CD4-positive, CD25-positive, alpha-beta regulatory T cell (primary cell): ENCODE measurements around the gene CLPSL2. TPM values are rescaled to one million over a fixed set of nuclear protein-coding genes. Genes with fewer than 3 reads are reported as not detected.
"Not testable (repeated sequence)": the region's sequence is repeated elsewhere in the genome, so short reads cannot be mapped to it uniquely, and the experiment has no call there.

Experiments used
- ATAC-seq, 2 donors: fragments of 150-1000 bp; cut with Tn5 transposase; one replicate each; pipeline ENCODE4 v1.10.0; 2021; ENCODE audit warnings: low read depth in 2 of 2, moderate number of reproducible peaks in 2 of 2, moderate library complexity in 1 of 2
- DNase-seq, 3 donors: peaks; one replicate each; pipeline versions ENCODE4 v3.0.0 to v3.0.0-alpha.2; 2012 to 2022; ENCODE audit warnings: mixed read lengths in 1 of 3
- H3K27ac ChIP-seq: one replicate; pipeline ENCODE4 v1.7.0; 2013; ENCODE audit warnings: mild to moderate bottlenecking, low read length; ENCODE audit not compliant: insufficient read depth, poor library complexity, severe bottlenecking
- H3K27me3 ChIP-seq: one replicate; pipeline ENCODE4 v1.7.0; 2013; ENCODE audit warnings: low read length; ENCODE audit not compliant: control insufficient read depth, insufficient read depth
- H3K36me3 ChIP-seq: one replicate; pipeline ENCODE4 v1.7.0; 2013; ENCODE audit warnings: mild to moderate bottlenecking, low read length, moderate library complexity; ENCODE audit not compliant: control insufficient read depth, insufficient read depth
- H3K4me1 ChIP-seq: 2 replicates; pipeline ENCODE4 v1.7.0; 2013; ENCODE audit warnings: mild to moderate bottlenecking, low read length; ENCODE audit not compliant: insufficient read depth, control insufficient read depth, poor library complexity, severe bottlenecking
- H3K4me3 ChIP-seq: one replicate; pipeline ENCODE4 v1.7.0; 2013; ENCODE audit warnings: low read depth, mild to moderate bottlenecking, low read length, moderate library complexity
- H3K9me3 ChIP-seq, 2 experiments: 1 replicate in 1 of 2; 2 replicates in 1 of 2; pipeline ENCODE4 v1.7.0; 2013; ENCODE audit warnings: low read length in 2 of 2, mild to moderate bottlenecking in 1 of 2, moderate library complexity in 1 of 2; ENCODE audit not compliant: control insufficient read depth in 2 of 2
- H3K27ac Mint-ChIP-seq, 3 donors: one replicate each; pipeline ENCODE4 v1.8.0; 2020 to 2022; ENCODE audit warnings: mild to moderate bottlenecking in 3 of 3, mixed read lengths in 3 of 3, moderate library complexity in 2 of 3
- H3K27me3 Mint-ChIP-seq: one replicate; pipeline ENCODE4 v1.8.0; 2022; ENCODE audit warnings: mild to moderate bottlenecking, mixed read lengths
- H3K36me3 Mint-ChIP-seq: one replicate; pipeline ENCODE4 v1.8.0; 2020; ENCODE audit warnings: mixed read lengths
- H3K4me1 Mint-ChIP-seq, 4 donors: one replicate each; pipeline ENCODE4 v1.8.0; 2020 to 2022; ENCODE audit warnings: mixed read lengths in 4 of 4, mild to moderate bottlenecking in 1 of 4
- H3K4me3 Mint-ChIP-seq, 4 donors: one replicate each; pipeline ENCODE4 v1.8.0; 2020 to 2022; ENCODE audit warnings: mild to moderate bottlenecking in 4 of 4, mixed read lengths in 4 of 4, moderate library complexity in 3 of 4
- H3K9me3 Mint-ChIP-seq, 7 donors: one replicate each; pipeline ENCODE4 v1.8.0; 2020 to 2022; ENCODE audit warnings: mixed read lengths in 7 of 7, mild to moderate bottlenecking in 3 of 7, moderate library complexity in 2 of 7
- polyA plus RNA-seq, 4 donors: library from polyadenylated mRNA; unstranded; fragments of 300-500 nt; fragmentation: Illumina TruSeq; gene quantifications; one replicate each; pipeline ENCODE4 v1.2.3, GENCODE V29; 2021
- total RNA-seq: library from RNA; stranded (reverse); gene quantifications from one replicate; pipeline ENCODE4 v1.2.3, GENCODE V29; 2022

Gene CLPSL2
- total and polyA plus RNA-seq, 5 donors from 2014 or later = not detected

DNA sequence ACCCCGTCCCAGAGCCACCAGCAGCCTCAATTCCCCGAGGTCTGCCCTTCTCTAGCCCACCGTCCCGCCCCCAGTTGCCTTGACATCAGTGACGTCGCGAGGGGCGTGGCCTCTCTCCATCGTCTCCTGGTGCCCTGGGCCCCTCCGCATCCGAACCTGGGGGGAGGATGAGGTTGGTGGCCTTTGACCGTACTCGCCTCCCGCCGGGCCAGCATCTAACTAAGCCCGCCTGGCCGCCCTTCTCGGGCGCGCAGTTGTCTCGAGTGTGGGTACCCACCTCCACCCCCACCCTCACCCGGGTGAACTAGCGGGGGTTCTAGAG lies 45.0 kb upstream of the CLPSL2 start:
- Histone ChIP-seq H3K27me3 (no peaks in the 10 kb centered on the region), H3K9me3 (no peaks in the 10 kb centered on the region), H3K4me3 (no peak overlapping the region), H3K4me1 (peaks cover 77% of the 10 kb centered on the region), H3K36me3 (no peaks in the 10 kb centered on the region), H3K27ac (peak overlapping the region; percentile 90)
- Mint-ChIP-seq H3K36me3 (no peaks in the 10 kb centered on the region), H3K4me1 (peaks cover 8 to 92% (median 57%) of the 10 kb centered on the region in 4 donors), H3K27me3 (peaks cover 5% of the 10 kb centered on the region), H3K27ac (peak overlapping the region; percentile 89 to 97 (median 95)), H3K4me3 (peak overlapping the region; percentile 85 to 95 (median 90)), H3K9me3 (no peaks in the 10 kb centered on the region)
- ATAC-seq (peak; percentile 28 to 33), DNase-seq (peak; percentile 83 to 91 (median 87))

DNA sequence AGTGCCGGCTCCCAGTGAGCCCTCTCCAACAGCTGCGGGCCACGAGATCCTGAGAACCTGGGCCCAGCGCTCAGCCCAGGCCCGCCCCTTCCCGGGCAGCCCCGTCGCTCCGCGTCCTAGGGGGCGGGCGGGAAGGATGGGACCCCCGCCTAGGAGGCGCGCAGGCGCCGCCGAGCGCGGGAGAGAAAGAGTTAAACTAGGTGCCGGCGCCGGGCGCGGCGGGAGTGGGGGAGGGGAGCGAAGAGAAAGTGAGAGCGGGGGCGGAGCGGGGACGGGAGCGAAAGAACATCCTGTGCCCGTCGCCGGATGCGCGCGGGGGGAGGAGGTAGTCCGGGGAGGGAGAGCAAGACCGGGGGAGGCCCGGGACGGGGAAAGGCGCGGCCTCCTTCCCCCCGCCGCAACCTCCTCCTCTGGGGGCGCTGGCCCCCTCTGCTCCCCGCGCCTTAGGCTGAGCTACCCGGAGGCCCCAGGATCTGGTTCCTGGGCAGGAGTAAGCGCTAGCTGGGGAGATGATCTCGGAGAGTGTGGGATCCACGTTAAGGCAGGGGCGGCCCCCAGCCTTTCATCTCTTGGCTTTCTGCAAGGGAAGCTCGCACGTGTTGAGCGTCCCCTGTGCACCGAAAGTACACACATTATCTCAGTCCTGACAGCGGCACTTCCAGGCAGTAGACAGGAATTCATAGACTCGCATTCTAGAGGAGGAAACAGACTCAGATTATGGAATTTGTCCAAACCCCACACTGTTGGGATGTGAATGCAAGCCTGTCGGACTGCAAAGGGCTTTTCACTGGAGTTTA lies 44.5 kb upstream of the CLPSL2 start:
- Histone ChIP-seq H3K4me1 (peaks cover 74% of the 10 kb centered on the region), H3K9me3 (no peaks in the 10 kb centered on the region), H3K36me3 (no peaks in the 10 kb centered on the region), H3K4me3 (peak overlapping the region; percentile 75), H3K27ac (peak overlapping the region; percentile 90), H3K27me3 (no peaks in the 10 kb centered on the region)
- Mint-ChIP-seq H3K9me3 (no peaks in the 10 kb centered on the region), H3K27me3 (peaks cover 5% of the 10 kb centered on the region), H3K27ac (peak overlapping the region; percentile 95 to 97 (median 95)), H3K4me3 (peak overlapping the region; percentile 85 to 95 (median 90)), H3K36me3 (no peaks in the 10 kb centered on the region), H3K4me1 (peaks cover 2 to 92% (median 53%) of the 10 kb centered on the region in 4 donors)
- DNase-seq = peak; percentile 83 to 95 (median 91)
- peak; percentile 57 to 59 for ATAC-seq

DNA sequence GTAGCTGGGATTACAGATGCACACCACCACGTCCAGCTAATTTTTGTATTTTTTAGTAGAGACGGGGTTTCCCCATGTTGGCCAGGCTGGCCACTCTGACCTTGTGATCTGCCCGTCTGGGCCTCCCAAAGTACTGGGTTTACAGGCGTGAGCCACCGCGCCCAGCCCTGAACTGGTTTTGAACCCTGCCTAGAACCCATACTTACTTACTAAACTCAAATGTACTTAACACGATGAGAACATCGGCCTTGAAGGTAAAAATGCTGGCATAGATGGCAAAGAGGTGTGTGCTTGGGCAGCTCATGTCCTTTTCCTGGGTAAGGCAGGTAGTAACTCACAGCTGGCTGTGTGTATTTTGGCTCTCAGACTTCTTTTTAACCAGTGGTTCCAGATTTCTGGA lies 42.8 kb upstream of the CLPSL2 start:
- Mint-ChIP-seq H3K4me1 (peaks cover 4 to 88% (median 52%) of the 10 kb centered on the region in 4 donors), H3K36me3 (no peaks in the 10 kb centered on the region), H3K27ac (peak overlapping the region; percentile 48 to 95 (median 78)), H3K4me3 (peak overlapping the region in 2 of 4 donors; percentile 35 to 85), H3K27me3 (peaks cover 5% of the 10 kb centered on the region), H3K9me3 (no peaks in the 10 kb centered on the region)
- H3K27me3 ChIP-seq = no peaks in the 10 kb centered on the region
- no peak overlapping the region for H3K4me3 ChIP-seq
- no peak for ATAC-seq
- no peaks in the 10 kb centered on the region for H3K36me3 ChIP-seq
- no peaks in the 10 kb centered on the region for H3K9me3 ChIP-seq
- no peak for DNase-seq
- no peak overlapping the region for H3K27ac ChIP-seq
- H3K4me1 ChIP-seq = peaks cover 64% of the 10 kb centered on the region

DNA sequence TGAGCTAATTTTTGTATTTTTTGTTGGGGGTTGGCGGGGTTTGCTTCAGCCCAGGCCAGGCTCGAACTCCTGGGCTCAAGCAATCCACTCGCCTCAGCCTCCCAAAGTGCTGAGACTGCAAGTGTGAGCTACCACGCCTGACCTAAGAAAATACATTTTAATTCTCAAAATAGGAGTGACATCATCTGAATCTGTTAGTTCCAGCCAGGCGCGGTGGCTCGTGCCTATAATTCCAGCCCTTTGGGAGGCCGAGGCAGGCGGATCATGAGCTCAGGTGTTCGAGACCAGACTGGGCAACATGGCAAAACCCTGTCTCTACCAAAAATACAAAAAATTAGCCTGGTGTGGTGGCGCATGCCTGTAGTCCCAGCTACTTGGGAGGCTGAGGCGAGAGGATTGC lies 42.1 kb upstream of the CLPSL2 start:
- H3K4me1 ChIP-seq = peaks cover 57% of the 10 kb centered on the region
- not testable (repeated sequence) for H3K36me3 Mint-ChIP-seq, DNase-seq, H3K27ac ChIP-seq, ATAC-seq, H3K27ac Mint-ChIP-seq, H3K9me3 Mint-ChIP-seq, H3K4me3 ChIP-seq, H3K27me3 Mint-ChIP-seq, H3K27me3 ChIP-seq, H3K9me3 ChIP-seq, H3K36me3 ChIP-seq
- Mint-ChIP-seq H3K4me3 (peak overlapping the region in 1 of 4 donors; percentile 37), H3K4me1 (peaks cover 4 to 81% (median 46%) of the 10 kb centered on the region in 4 donors)

DNA sequence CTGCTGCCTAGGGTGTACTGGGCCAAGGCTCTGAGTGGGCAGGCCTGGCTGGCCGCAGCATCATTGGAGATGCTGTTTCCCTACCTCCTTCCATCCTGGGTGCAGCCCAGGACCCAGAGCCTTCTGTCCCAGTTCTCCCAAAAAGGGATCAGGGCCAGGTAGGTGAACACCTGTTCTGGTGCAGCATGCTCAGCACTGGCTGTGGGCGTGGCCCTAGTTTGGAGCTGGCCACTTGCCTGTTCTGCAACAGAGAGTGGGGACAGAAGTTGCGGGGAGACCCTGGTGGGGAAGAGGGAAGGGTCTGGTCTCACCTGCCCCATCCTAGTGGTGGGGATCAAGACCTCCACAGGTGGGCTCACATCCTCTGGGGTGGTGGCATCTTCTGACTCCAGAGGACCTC lies 40.9 kb upstream of the CLPSL2 start:
- peak overlapping the region in 1 of 3 donors; percentile 76 for H3K27ac Mint-ChIP-seq
- H3K36me3 Mint-ChIP-seq = no peaks in the 10 kb centered on the region
- Histone ChIP-seq H3K4me3 (no peak overlapping the region), H3K9me3 (no peaks in the 10 kb centered on the region), H3K36me3 (no peaks in the 10 kb centered on the region), H3K27ac (no peak overlapping the region), H3K27me3 (no peaks in the 10 kb centered on the region), H3K4me1 (peaks cover 45% of the 10 kb centered on the region)
- H3K4me3 Mint-ChIP-seq = no peak overlapping the region
- ATAC-seq (no peak), DNase-seq (no peak)
- H3K27me3 Mint-ChIP-seq = peaks cover 5% of the 10 kb centered on the region
- peaks cover 4 to 69% (median 36%) of the 10 kb centered on the region in 4 donors for H3K4me1 Mint-ChIP-seq
- H3K9me3 Mint-ChIP-seq = no peaks in the 10 kb centered on the region

DNA sequence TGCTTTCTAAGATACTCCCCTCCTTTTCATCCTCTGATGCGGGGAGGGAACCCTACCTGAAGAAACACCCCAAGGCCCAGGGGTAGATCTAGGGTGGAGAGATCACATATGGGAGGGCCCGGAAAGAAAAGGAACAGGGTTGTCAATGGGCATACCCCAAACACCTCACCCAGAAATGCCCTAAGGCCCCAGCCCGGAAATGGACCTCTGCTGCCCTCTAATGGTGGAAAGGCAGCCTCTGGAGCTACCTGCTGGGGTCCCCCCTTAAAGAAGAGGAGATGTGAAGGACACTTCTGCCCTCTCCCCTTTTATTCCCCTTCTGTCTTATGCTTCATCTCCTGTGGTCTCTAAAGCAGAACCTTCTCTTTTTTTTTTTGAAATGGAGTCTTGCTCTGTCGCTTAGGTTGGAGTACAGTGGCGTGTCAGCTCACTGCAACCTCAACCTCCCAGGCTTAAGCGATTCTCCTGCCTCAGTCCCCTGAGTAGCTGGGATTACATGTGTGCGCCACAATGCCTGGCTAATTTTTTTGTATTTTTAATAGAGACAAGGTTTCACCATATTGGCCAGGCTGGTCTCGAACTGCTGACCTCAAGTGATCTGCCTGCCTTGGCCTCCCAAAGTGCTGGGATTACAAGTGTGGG lies 40.0 kb upstream of the CLPSL2 start:
- Mint-ChIP-seq H3K27me3 (peaks cover 5% of the 10 kb centered on the region), H3K27ac (peak overlapping the region; percentile 74 to 83 (median 76)), H3K36me3 (no peaks in the 10 kb centered on the region), H3K9me3 (no peaks in the 10 kb centered on the region), H3K4me1 (peaks cover 4 to 62% (median 29%) of the 10 kb centered on the region in 4 donors), H3K4me3 (peak overlapping the region; percentile 28 to 71 (median 50))
- H3K36me3 ChIP-seq = no peaks in the 10 kb centered on the region
- peak; percentile 32 to 38 for ATAC-seq
- H3K4me1 ChIP-seq = peaks cover 38% of the 10 kb centered on the region
- no peaks in the 10 kb centered on the region for H3K9me3 ChIP-seq
- H3K4me3 ChIP-seq = no peak overlapping the region
- no peaks in the 10 kb centered on the region for H3K27me3 ChIP-seq
- H3K27ac ChIP-seq = no peak overlapping the region
- peak; percentile 74 to 85 (median 83) for DNase-seq

DNA sequence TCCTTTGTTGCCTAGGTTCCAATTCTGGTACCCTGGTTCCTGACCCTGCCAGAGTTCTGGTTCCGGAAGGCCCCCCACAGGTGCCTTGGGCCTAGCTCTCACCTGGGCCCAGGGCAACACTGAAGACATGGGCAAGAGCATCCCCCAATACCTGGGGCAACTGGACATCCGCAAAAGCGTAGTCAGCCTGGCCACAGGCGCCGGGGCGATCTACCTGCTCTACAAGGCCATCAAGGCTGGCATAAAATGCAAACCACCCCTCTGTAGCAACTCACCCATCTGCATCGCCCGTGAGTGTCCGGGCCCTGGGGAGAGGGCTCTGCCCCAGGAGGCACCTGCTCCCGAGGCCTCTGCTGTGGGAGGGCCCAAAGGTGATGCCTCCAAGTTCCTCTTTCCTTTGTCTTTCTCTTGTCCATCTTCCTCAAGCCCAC lies 39.4 kb upstream of the CLPSL2 start, which contains the start of gene ARMC12:
Gene ARMC12, plus strand, starts transcription at position 51 of the 431 bp plus-strand sequence. Its CDS starts 77 bp downstream, at position 128.
- no peaks in the 10 kb centered on the region for H3K27me3 ChIP-seq
- H3K9me3 Mint-ChIP-seq = no peaks in the 10 kb centered on the region
- H3K4me1 ChIP-seq = peaks cover 37% of the 10 kb centered on the region
- peaks cover 5% of the 10 kb centered on the region for H3K27me3 Mint-ChIP-seq
- no peaks in the 10 kb centered on the region for H3K36me3 Mint-ChIP-seq
- peaks cover 4 to 57% (median 29%) of the 10 kb centered on the region in 4 donors for H3K4me1 Mint-ChIP-seq
- DNase-seq = no peak
- H3K27ac ChIP-seq = no peak within 1 kb of the TSS
- no peak for ATAC-seq
- no peak within 1 kb of the TSS for H3K4me3 ChIP-seq
- H3K9me3 ChIP-seq = no peaks in the 10 kb centered on the region
- peak within 1 kb of the TSS; percentile 47 to 86 (median 67) for H3K4me3 Mint-ChIP-seq
- peak within 1 kb of the TSS; percentile 74 to 86 (median 84) for H3K27ac Mint-ChIP-seq
- no peaks in the 10 kb centered on the region for H3K36me3 ChIP-seq
